Germinal center (tissue), 1 donor: Measurements from ENCODE around the gene KRTAP2-3.
"Not testable (repeated sequence)": the region's sequence is repeated elsewhere in the genome, so short reads cannot be mapped to it uniquely, and the experiment has no call there.

Experiments
- DNase-seq: peaks from one replicate; pipeline ENCODE4 v3.0.0; 2012; ENCODE audit warnings: mixed read lengths, low spot score

Gene KRTAP2-3

GRCh38 chr17:41067281-41067680 lies 7.4 kb upstream of the KRTAP2-3 start:
- no peak for DNase-seq

GRCh38 chr17:41065829-41066624 lies 6.1 kb upstream of the KRTAP2-3 start, which contains the start of gene KRTAP2-4:
Gene KRTAP2-4, minus strand, starts transcription at chr17:41065879. Its CDS starts 34 bp downstream, at chr17:41065845.
- no peak for DNase-seq

- not testable (repeated sequence) for DNase-seq
Observed at GRCh38 chr17:41065016-41065689, 5.2 kb upstream of the KRTAP2-3 start.

- DNase-seq: no peak
Observed at GRCh38 chr17:41064301-41064700, 4.4 kb upstream of the KRTAP2-3 start.

DNA sequence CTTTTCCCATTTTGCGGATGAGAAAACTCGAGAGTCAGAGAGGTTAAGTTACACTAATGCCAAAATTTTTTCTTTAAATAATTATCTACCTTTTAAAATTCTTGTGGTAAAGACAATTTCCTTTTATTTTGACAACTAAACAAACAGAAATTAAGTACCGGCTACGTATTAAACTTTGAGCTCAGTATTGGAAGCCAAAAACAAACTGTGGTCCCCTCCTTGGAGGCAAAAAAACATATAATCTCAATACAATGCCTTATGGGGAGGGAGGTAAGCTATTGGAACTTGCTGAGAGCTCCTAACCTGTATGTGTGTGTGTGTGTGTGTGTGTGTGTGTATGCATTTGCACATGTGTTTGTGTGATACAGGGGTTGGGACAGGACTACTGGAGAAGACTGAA lies 3.5 kb upstream of the KRTAP2-3 start:
- no peak for DNase-seq

GRCh38 chr17:41061964-41062363 lies 2.0 kb upstream of the KRTAP2-3 start:
- DNase-seq: no peak

GRCh38 chr17:41059276-41060051 lies 450 bp downstream of the KRTAP2-3 start:
- DNase-seq: not testable (repeated sequence)

GRCh38 chr17:41058741-41059140 lies 1.2 kb downstream of the KRTAP2-3 start:
- DNase-seq: no peak

DNA sequence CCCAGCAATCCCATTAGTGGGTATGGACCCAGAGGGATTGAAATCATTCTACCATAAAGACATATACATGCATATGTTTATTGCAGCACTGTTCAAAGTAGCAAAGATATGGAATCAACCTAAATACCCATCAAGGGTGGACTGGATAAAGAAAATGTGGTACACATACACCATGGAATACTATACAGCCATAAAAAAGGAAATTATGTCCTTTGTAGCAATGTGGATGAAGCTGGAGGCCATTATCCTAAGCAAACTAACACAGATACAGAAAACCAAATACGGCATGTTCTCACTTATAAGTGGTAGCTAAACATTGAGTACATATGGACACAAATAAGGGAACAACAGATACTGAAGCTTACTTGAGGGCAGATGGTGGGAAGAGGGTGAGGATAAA lies 2.4 kb downstream of the KRTAP2-3 start:
- DNase-seq: no peak

- DNase-seq: not testable (repeated sequence)
Observed at GRCh38 chr17:41055130-41055529, 4.8 kb downstream of the KRTAP2-3 start, which contains the start of gene KRTAP2-2. Gene KRTAP2-2, minus strand, starts transcription at chr17:41055230. Its CDS starts 19 bp downstream, at chr17:41055211.

GRCh38 chr17:41054556-41054955 lies 5.4 kb downstream of the KRTAP2-3 start:
- DNase-seq: not testable (repeated sequence)

- DNase-seq: no peak
Observed at GRCh38 chr17:41054025-41054424, 5.9 kb downstream of the KRTAP2-3 start.

GRCh38 chr17:41052566-41052965 lies 7.3 kb downstream of the KRTAP2-3 start:
- no peak for DNase-seq

DNA sequence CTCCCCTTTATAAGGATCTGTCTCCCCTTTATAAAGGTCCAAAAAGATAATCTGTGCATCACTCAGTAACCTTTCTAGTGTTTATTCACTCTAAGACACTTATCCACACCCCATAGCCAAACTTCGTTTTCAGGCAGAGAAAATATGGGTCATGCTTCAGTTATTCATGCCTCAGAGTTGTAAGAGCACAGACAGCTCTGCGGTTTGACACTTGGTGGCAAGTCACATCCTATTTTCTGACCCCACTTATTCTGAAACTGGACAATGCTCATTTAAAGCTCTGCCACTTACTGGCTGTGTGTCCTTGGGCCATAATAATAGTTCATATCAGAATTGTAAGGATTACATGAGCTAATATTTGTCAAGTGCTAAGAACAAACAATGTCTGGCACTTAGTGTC lies 10.8 kb downstream of the KRTAP2-3 start:
- no peak for DNase-seq

DNA sequence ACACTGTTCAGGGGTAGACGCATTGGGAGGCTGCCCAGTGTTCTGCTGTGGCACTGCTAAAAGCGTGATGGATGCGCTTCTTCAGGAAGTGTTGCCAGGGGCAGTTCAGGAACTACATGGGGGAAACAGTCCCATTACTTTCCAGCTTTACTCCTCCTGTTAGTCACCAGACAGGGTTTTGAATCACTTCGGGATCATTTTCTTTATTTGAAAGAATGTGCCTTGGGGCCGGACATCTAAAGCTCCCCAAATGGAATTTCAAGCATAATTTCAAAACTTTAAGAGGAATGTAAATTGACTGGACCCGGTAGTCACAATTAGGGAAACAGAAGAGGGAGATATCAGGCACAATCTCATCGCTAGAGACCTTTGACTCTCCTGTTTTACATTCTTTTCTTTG lies 11.5 kb downstream of the KRTAP2-3 start:
- DNase-seq: no peak

DNA sequence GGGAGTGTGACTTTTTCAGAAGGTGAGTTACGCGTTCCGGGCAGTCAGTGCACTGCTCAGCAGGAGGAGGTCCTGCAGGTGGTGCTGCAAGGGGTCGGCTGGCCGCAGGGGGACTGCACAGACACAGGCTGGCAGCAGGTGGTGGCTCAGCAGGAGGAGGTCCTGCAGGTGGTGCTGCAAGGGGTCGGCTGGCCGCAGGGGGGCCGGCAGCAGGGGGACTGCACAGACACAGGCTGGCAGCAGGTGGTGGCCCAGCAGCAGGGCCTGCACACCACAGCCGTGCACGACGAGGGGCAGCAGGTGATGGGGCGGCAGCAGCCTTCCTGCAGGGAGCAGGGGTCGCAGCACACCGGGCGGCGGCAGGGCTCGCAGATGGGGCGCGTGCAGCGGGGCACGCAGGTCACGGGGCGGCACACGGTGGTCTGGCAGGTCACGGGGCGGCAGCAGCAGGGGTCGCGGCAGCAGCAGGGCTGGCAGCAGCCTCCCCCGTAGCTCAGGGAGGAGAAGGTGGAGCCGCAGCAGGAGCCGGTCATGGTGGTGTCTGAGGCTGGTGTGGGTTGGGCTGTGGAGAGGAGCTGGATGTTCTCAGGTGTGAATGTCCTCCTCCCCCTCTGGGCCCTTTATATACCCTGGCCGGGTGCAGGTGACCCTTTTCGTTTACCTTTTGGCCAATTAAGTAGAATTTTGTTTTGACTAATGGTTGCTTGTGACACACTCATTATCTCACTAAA lies 13.0 kb downstream of the KRTAP2-3 start, which contains the start of gene KRTAP2-1:
KRTAP2-1 (minus strand) TSS at position 582 of the 731 bp plus-strand sequence; CDS start at position 533, 49 bp downstream.
- not testable (repeated sequence) for DNase-seq

GRCh38 chr17:41042953-41043352 lies 17.0 kb downstream of the KRTAP2-3 start:
- DNase-seq: no peak

GRCh38 chr17:41040783-41041571 lies 18.9 kb downstream of the KRTAP2-3 start, which contains the start of gene KRTAP1-1:
Gene KRTAP1-1, minus strand, starts transcription at chr17:41041450. Its CDS starts 53 bp downstream, at chr17:41041397.
- DNase-seq: not testable (repeated sequence)

GRCh38 chr17:41037853-41038350 lies 22.0 kb downstream of the KRTAP2-3 start:
- DNase-seq: no peak

GRCh38 chr17:41034346-41034935 lies 25.5 kb downstream of the KRTAP2-3 start, which contains the start of gene KRTAP1-3:
Gene KRTAP1-3, minus strand, starts transcription at chr17:41034874. Its CDS starts 53 bp downstream, at chr17:41034821.
- DNase-seq: not testable (repeated sequence)
